MM.1S (cell line): Measurements from ENCODE around the gene PRPF31.

Experiments
- CTCF ChIP-seq: fragments of 300-600 bp; sonication (generic); IDR thresholded peaks from 2 replicates; pipeline ENCODE4 v1.5.1; 2016; ENCODE audit warnings: antibody characterized with exemption, low read length, mixed read lengths
- EZH2 ChIP-seq: fragments of 300-600 bp; sonication (generic); optimal IDR thresholded peaks from 2 replicates; pipeline ENCODE3; 2017; ENCODE audit warnings: low read depth, mild to moderate bottlenecking, antibody characterized with exemption, low read length, mixed read lengths

- TF ChIP-seq CTCF (no peak), EZH2 (no peak)
These were observed 10.4 kb upstream of the PRPF31 start for GRCh38 chr19:54104998-54105715.
